PFSK-1 (cell line): ENCODE data around the gene HYLS1.

ENCODE experiments used
- FOXP2 ChIP-seq: optimal IDR thresholded peaks from 2 replicates; pipeline ENCODE3; 2011; ENCODE audit warnings: borderline replicate concordance, control low read depth, inconsistent platforms; ENCODE audit not compliant: insufficient read depth; ENCODE audit errors: extremely low read length, extremely low read depth
- POLR2AphosphoS5 ChIP-seq: IDR thresholded peaks from 2 replicates; pipeline ENCODE4 v1.6.1; 2012; ENCODE audit warnings: low read depth, mild to moderate bottlenecking, control low read depth, low read length, moderate library complexity
- REST ChIP-seq, 2 experiments: IDR thresholded peaks; 2 replicates each; pipeline versions ENCODE4 v1.6.1 to v1.8.0; 2011 to 2012; ENCODE audit warnings: low read depth in 2 of 2, low read length in 2 of 2, control low read depth in 1 of 2, inconsistent platforms in 1 of 2, mild to moderate bottlenecking in 1 of 2, moderate library complexity in 1 of 2; ENCODE audit not compliant: insufficient read depth in 1 of 2
- SIN3A ChIP-seq: IDR thresholded peaks from 2 replicates; pipeline ENCODE4 v1.6.1; 2012; ENCODE audit warnings: mild to moderate bottlenecking, low read length, moderate library complexity, borderline replicate concordance; ENCODE audit not compliant: insufficient read depth
- TAF1 ChIP-seq: IDR thresholded peaks from 2 replicates; pipeline ENCODE4 v1.6.1; 2012; ENCODE audit warnings: low read length, control low read depth, borderline replicate concordance; ENCODE audit not compliant: insufficient read depth

The HYLS1 gene

DNA sequence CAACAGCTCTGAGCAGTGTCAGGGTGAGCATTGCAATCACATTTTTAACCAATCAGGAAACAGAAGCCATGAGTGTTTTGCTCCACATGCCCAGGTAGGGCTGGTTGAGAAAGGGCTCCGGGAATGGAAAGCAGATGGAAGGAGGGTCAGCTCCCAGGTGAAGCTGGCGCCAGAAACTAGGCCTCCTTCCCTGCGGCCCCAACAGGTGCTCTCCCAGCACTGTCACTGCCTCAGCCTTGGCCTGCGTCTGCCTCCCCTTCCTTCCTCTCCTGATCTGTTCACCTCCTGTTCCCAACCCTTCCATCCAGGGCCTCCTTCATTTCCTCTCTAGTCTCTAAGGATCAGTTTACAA is 53.8 kb downstream of the HYLS1 start:
- no peak for TF ChIP-seq POLR2AphosphoS5
- TF ChIP-seq REST (IDR thresholded peaks at IDR 0.05; ENCODE audit: insufficient read depth in 1 of 2, low read depth in 2 of 2, low read length in 2 of 2) = no peak

- no peak for TF ChIP-seq REST (IDR thresholded peaks at IDR 0.05; ENCODE audit: insufficient read depth in 1 of 2, low read depth in 2 of 2, low read length in 2 of 2)
- no peak for TF ChIP-seq SIN3A
- TF ChIP-seq POLR2AphosphoS5 = no peak
- no peak for TF ChIP-seq TAF1
- TF ChIP-seq FOXP2 = no peak
Observed at GRCh38 chr11:125941619-125942611, 54.4 kb downstream of the HYLS1 start.

GRCh38 chr11:125942771-125943428 is 55.4 kb downstream of the HYLS1 start:
- TF ChIP-seq TAF1 (no peak), FOXP2 (no peak), SIN3A (no peak), POLR2AphosphoS5 (no peak), REST (IDR thresholded peaks at IDR 0.05; ENCODE audit: insufficient read depth in 1 of 2, low read depth in 2 of 2, low read length in 2 of 2) (no peak)

DNA sequence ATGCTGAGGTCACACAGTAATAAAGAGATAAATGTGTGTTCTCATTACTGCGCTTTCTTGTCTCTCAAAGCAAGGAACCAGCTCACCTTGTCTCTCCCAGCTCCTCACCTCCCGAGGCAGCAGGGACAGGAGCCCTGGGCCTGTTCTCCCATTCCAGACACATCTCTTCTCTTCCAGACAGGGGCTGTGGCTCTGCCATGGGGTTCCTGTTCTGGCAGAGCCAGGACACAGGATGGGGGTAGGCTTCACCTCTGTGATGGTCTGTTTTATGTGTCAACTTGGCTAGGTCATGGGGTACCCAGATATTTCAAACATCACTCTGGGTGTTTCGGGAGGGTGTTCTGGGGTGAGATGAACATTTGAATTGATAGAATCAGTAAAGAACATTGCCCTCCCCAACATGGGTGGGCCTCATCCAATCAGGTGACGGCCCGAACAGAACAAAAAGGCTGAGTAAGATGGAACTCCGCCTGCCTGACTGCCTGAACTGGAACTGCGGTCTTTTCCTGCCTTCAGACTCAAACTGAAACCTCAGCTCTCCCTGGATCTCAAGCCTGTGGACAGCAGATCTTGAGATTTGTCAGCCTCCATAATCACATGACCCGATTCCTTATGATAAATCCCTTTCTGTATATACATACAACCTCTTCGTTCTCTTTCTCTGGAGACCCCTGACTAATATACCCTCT is 56.3 kb downstream of the HYLS1 start:
- no peak for TF ChIP-seq SIN3A
- TF ChIP-seq FOXP2 = no peak
- no peak for TF ChIP-seq REST (IDR thresholded peaks at IDR 0.05; ENCODE audit: insufficient read depth in 1 of 2, low read depth in 2 of 2, low read length in 2 of 2)
- no peak for TF ChIP-seq TAF1
- no peak for TF ChIP-seq POLR2AphosphoS5
